ENCODE data around the gene C6orf141. TPM values are rescaled to one million over a fixed set of nuclear protein-coding genes. Genes with fewer than 3 reads are reported as not detected.

C6orf141 gene
- total RNA-seq, 4 donors from 2014 or later, result 1.0 to 7.8 (median 1.5) TPM; not detected in 1

DNA sequence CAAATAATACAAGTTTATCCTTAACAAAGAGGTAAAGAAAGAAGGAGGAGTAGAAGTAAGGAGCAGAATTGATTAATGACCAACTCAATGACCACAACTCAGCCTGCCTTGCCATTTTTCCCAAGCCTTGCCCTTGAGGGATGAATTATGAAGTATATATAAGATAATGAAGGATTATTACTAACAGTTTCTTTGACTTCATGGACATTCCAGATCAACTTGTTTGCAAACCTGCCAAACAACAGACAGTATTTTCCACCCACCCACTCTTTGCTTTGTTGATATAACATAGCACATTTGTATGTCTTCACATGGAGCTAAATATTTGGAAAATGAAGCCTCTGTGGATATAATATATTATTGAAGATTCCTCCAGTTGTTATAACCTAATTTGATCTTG, 9.9 kb upstream of the C6orf141 start:
- no peak overlapping the region for H3K27ac ChIP-seq
- H3K4me3 ChIP-seq, result no peak overlapping the region
- ATAC-seq, result no peak
- H3K4me1 ChIP-seq, result no peaks in the 10 kb centered on the region
- DNase-seq, result no peak
- H3K36me3 ChIP-seq, result no peaks in the 10 kb centered on the region
- no peaks in the 10 kb centered on the region for H3K27me3 ChIP-seq
- TF ChIP-seq POLR2A (IDR thresholded peaks at IDR 0.05), result no peak
- TF ChIP-seq, protein P1, sequence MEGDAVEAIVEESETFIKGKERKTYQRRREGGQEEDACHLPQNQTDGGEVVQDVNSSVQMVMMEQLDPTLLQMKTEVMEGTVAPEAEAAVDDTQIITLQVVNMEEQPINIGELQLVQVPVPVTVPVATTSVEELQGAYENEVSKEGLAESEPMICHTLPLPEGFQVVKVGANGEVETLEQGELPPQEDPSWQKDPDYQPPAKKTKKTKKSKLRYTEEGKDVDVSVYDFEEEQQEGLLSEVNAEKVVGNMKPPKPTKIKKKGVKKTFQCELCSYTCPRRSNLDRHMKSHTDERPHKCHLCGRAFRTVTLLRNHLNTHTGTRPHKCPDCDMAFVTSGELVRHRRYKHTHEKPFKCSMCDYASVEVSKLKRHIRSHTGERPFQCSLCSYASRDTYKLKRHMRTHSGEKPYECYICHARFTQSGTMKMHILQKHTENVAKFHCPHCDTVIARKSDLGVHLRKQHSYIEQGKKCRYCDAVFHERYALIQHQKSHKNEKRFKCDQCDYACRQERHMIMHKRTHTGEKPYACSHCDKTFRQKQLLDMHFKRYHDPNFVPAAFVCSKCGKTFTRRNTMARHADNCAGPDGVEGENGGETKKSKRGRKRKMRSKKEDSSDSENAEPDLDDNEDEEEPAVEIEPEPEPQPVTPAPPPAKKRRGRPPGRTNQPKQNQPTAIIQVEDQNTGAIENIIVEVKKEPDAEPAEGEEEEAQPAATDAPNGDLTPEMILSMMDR (IDR thresholded peaks at IDR 0.05 in 4 of 5, conservative IDR thresholded peaks at IDR 0.05 in 1 of 5), result no peak
- intact Hi-C loops (cut with DNase I; ENCODE audit: low total_unique reads) (no loop called here), in situ Hi-C loops (cut with MboI; ENCODE audit: low sequenced_read_pairs in 4 of 4) (loop anchor here in 1 of 4 donors (25.0 kb wide), 1 partner anchor 297 kb away; no protein-coding TSS in a partner anchor)
- no peaks in the 10 kb centered on the region for H3K9me3 ChIP-seq

DNA sequence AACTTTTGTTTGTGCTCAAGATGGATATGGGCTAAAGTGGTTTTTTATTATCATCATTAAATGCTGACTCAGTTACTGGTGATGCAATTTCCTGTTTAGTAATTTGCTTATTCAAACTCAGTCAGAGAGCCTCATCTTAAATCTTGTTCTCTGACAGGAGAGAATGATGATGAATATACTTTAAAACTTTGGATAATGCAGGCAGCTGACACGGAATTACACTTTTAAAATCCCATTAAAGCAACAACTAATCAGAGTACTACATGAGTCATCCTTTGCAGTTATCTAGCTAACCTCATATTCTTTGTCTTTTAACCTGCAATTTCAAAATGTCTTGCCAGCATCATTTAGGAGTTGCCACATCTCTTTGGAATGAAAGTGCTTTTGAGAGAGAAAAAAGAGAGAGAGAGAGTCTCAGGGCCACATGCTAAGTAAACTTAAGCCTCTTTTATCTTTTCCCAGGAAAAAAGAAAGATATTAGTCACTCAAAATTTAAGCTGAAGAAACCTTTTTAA, 9.2 kb upstream of the C6orf141 start:
- ATAC-seq (no peak), DNase-seq (no peak)
- Histone ChIP-seq H3K4me1 (no peaks in the 10 kb centered on the region), H3K27ac (no peak overlapping the region), H3K36me3 (no peaks in the 10 kb centered on the region), H3K9me3 (no peaks in the 10 kb centered on the region), H3K27me3 (no peaks in the 10 kb centered on the region), H3K4me3 (no peak overlapping the region)
- intact Hi-C loops (cut with DNase I; ENCODE audit: low total_unique reads) (no loop called here), in situ Hi-C loops (cut with MboI; ENCODE audit: low sequenced_read_pairs in 4 of 4) (loop anchor here in 1 of 4 donors (25.0 kb wide), 1 partner anchor 296 kb away; no protein-coding TSS in a partner anchor)
- TF ChIP-seq, protein P1 (IDR thresholded peaks at IDR 0.05 in 4 of 5, conservative IDR thresholded peaks at IDR 0.05 in 1 of 5), result no peak
- TF ChIP-seq POLR2A (IDR thresholded peaks at IDR 0.05), result no peak

DNA sequence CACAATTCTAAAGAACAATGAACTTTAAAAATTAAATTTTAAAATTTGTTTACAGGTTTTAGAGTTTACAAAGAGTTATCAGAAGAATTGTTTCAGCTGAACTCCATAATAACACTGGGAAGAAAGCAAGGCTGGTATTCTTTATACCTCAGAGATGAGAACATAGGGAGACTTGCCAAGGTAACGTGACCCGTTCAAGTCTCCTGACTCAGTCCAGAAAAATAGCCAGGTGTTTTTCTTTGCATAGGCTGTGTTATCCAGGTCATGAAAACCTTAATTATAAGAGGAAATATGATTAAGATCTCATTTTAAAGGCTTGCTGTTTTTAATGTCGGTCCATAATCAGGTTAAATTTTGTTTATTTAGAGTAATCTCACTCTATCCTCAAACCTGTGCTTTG, 8.5 kb upstream of the C6orf141 start:
- no peaks in the 10 kb centered on the region for H3K27me3 ChIP-seq
- intact Hi-C loops (cut with DNase I; ENCODE audit: low total_unique reads) (no loop called here), in situ Hi-C loops (cut with MboI; ENCODE audit: low sequenced_read_pairs in 4 of 4) (loop anchor here in 1 of 4 donors (25.0 kb wide), 1 partner anchor 295 kb away; no protein-coding TSS in a partner anchor)
- TF ChIP-seq, protein P1 (IDR thresholded peaks at IDR 0.05 in 4 of 5, conservative IDR thresholded peaks at IDR 0.05 in 1 of 5), result no peak
- TF ChIP-seq POLR2A (IDR thresholded peaks at IDR 0.05), result no peak
- H3K36me3 ChIP-seq, result no peaks in the 10 kb centered on the region
- no peaks in the 10 kb centered on the region for H3K9me3 ChIP-seq
- H3K27ac ChIP-seq, result no peak overlapping the region
- ATAC-seq, result no peak
- DNase-seq, result no peak
- no peak overlapping the region for H3K4me3 ChIP-seq
- no peaks in the 10 kb centered on the region for H3K4me1 ChIP-seq

DNA sequence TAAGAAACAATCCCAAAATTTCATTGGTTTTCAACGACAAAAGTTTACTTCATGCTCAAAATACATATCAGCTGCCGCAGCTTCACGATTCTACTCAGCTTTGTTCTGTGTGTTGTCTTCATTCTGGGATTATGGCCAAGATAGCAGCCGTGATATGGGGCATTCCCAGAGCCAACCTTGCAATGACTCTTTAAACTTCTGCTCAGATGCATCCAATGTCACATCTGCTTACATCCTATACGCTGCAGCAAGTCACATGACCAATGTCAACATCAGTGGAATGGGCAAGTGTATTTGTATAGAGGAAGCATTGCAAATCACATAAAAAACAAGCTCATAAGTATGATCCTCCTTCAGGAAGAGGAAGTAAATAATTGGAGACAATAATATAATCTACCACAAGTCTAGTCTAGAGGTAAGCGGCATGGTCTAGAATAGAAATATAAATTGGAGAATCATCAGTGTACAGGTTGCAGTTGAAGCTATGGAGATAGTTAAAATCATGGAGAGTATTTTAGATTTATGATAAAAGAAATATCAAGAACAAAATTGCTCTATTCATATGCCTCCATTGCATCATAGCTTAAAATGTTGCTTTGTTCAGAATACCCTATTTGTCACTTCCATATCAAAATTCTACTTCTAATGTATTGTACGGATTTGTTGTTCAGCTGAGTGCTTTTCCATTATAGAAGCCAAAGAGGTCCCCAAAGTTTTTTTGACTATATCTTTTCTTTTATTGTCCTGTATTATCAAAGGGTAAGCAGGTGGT, 7.2 kb upstream of the C6orf141 start:
- no peaks in the 10 kb centered on the region for H3K36me3 ChIP-seq
- in situ Hi-C loops (cut with MboI; ENCODE audit: low sequenced_read_pairs in 4 of 4) (loop anchor here in 1 of 4 donors (25.0 kb wide), 1 partner anchor 294 kb away; no protein-coding TSS in a partner anchor), intact Hi-C loops (cut with DNase I; ENCODE audit: low total_unique reads) (no loop called here)
- ATAC-seq (no peak), DNase-seq (no peak)
- no peaks in the 10 kb centered on the region for H3K4me1 ChIP-seq
- TF ChIP-seq POLR2A (IDR thresholded peaks at IDR 0.05), result no peak
- TF ChIP-seq, protein P1 (IDR thresholded peaks at IDR 0.05 in 4 of 5, conservative IDR thresholded peaks at IDR 0.05 in 1 of 5), result no peak
- no peaks in the 10 kb centered on the region for H3K9me3 ChIP-seq
- H3K27ac ChIP-seq, result no peak overlapping the region
- no peaks in the 10 kb centered on the region for H3K27me3 ChIP-seq
- H3K4me3 ChIP-seq, result no peak overlapping the region

All from gastrocnemius medialis (tissue), 4 donors.